Pancreas (tissue), 10 donors: ENCODE results near the gene SFXN4. TPM values are rescaled to one million over a fixed set of nuclear protein-coding genes. Genes with fewer than 3 reads are reported as not detected.
"Not testable (repeated sequence)": the region's sequence is repeated elsewhere in the genome, so short reads cannot be mapped to it uniquely, and the experiment has no call there.

Experiments
- ATAC-seq, 4 donors: fragments of 200-7000 bp; cut with Tn5 transposase; one replicate each; pipeline versions ENCODE4 v1.8.0 to v1.9.1; 2020; ENCODE audit warnings: mild to moderate bottlenecking in 4 of 4, moderate library complexity in 4 of 4
- DNase-seq, 6 donors: peaks; one replicate each; pipeline ENCODE4 v3.0.0-alpha.2; 2020
- FAIRE-seq: peaks from 2 replicates; lab custom pipeline; 2012; peaks lifted over from hg19 to GRCh38; lab: Jason Lieb, UNC
- H3K27ac ChIP-seq, 4 donors: fragments of 200-600 bp; sonication (generic); 1 replicate in 3 of 4; 2 replicates in 1 of 4; pipeline versions ENCODE4 v1.5.0 to v1.8.0; 2020
- H3K27me3 ChIP-seq, 4 donors: fragments of 200-600 bp; one replicate each; pipeline ENCODE4 v1.8.0; 2021
- H3K36me3 ChIP-seq, 3 donors: fragments of 200-600 bp; sonication (generic) in 1 of 3; one replicate each; pipeline versions ENCODE4 v1.5.0 to v1.8.0; 2020 to 2021
- H3K4me1 ChIP-seq, 3 donors: fragments of 200-600 bp; one replicate each; pipeline ENCODE4 v1.8.0; 2021
- H3K4me3 ChIP-seq, 4 donors: fragments of 200-600 bp; sonication (generic) in 2 of 4; one replicate each; pipeline versions ENCODE4 v1.5.0 to v1.8.0; 2020 to 2021
- H3K9me3 ChIP-seq, 4 donors: fragments of 200-600 bp; one replicate each; pipeline ENCODE4 v1.8.0; 2021
- WGBS, 2 donors: extraction: QIAGEN DNeasy Blood & Tissue Kit; methylation state at CpG; one replicate each; pipeline ENCODE4 v1.1.7; 2013; 5-methylcytosine and 5-hydroxymethylcytosine counted together
- intact Hi-C, 3 donors: fragments of 100-400 bp; cut with DNase I; formaldehyde crosslinking; loops; one replicate each; pipeline versions ENCODE4 v1.11.1 to v1.14.2; 2022
- polyA plus RNA-seq, 2 donors: library from polyadenylated mRNA; stranded (reverse); fragments of 200-250 nt; gene quantifications; one replicate each; pipeline ENCODE4 v1.2.3, GENCODE V29; 2013
- total RNA-seq, 6 donors: library from RNA; stranded (reverse); fragmentation: NEBNext Ultra II Directional in 4 of 6; extraction: Animal tissue kit (Norgen Biotek cat#: 25700) in 4 of 6; gene quantifications; one replicate each; pipeline versions ENCODE4 v1.2.1 to v1.2.4, GENCODE V29; 2021 to 2023
- TF ChIP-seq, protein P1 (sequence below), 4 donors: fragments of 200-600 bp; sonication (generic) in 3 of 4; IDR thresholded peaks; one replicate each; pipeline versions ENCODE4 v1.5.0 to v1.8.0; 2021; ENCODE audit warnings: antibody characterized with exemption in 4 of 4
- donor health status: healthy with polysubstance abuse.
- donor health status: DM: no; HTN: no; CAD: no; lungs with moderate emphysema.
- donor health status: DM: no; HTN: no; CAD: no.
- donor health status: control.
- donor health status: control.
- donor health status: Bipolar disorder and iron deficiency.
- donor health status: DM: yes; HTN: yes; CAD: no.
- donor health status: DM: no; HTN: no; CAD: no.
- donor health status: DM: no; HTN: no; CAD: no.
- donor health status: DM: yes; HTN: yes; CAD: no.

The SFXN4 gene
- total and polyA plus RNA-seq, 8 donors: 16.1 to 58.6 (median 22.5) TPM

DNA sequence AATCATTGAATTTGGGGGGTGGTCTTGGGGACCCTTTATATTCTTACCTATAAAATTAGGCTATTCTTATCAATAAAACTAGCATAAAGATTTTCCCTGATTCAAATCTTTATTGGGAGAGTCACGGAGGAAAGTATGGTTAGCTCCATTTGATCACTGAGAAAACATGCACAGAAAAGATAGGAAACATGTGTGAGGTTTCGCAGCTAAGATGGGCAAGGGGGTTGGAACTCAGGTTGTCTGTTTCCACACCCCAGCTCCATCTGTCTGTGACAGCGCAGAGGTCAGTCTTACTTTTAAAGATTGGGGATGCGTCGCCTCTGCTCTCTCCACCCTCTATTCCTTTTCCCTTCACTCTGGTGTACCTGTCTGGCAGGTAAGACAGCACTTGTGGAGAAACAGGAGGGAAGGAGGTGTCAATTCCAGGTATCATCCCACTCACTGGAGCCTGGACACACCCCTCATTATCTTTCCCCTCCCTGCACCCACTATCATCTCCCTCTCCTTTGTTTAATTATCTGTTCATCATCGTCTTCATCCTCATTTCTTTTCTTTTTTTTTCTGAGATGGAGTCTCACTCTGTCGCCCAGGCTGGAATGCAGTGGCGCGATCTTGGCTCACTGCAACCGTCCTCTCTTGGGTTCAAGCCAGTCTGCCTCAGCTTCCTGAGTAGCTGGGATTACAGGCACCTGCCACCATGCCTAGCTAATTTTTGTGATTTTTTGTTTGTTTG, 64.0 kb downstream of the SFXN4 start:
- H3K27me3 ChIP-seq: no peaks in the 10 kb centered on the region
- no peaks in the 10 kb centered on the region for H3K36me3 ChIP-seq
- FAIRE-seq (no peak), DNase-seq (no peak), ATAC-seq (no peak)
- intact Hi-C loops: no loop called here
- peaks cover 0 to 11% (median 0%) of the 10 kb centered on the region in 3 donors for H3K4me1 ChIP-seq
- no peak overlapping the region for H3K4me3 ChIP-seq
- H3K27ac ChIP-seq: peak overlapping the region in 1 of 4 donors; percentile 60
- WGBS, 2 donors: 55 to 59% methylated on average over 10 of the region's 10 CpGs
- H3K9me3 ChIP-seq: no peaks in the 10 kb centered on the region
- TF ChIP-seq, protein P1, sequence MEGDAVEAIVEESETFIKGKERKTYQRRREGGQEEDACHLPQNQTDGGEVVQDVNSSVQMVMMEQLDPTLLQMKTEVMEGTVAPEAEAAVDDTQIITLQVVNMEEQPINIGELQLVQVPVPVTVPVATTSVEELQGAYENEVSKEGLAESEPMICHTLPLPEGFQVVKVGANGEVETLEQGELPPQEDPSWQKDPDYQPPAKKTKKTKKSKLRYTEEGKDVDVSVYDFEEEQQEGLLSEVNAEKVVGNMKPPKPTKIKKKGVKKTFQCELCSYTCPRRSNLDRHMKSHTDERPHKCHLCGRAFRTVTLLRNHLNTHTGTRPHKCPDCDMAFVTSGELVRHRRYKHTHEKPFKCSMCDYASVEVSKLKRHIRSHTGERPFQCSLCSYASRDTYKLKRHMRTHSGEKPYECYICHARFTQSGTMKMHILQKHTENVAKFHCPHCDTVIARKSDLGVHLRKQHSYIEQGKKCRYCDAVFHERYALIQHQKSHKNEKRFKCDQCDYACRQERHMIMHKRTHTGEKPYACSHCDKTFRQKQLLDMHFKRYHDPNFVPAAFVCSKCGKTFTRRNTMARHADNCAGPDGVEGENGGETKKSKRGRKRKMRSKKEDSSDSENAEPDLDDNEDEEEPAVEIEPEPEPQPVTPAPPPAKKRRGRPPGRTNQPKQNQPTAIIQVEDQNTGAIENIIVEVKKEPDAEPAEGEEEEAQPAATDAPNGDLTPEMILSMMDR (IDR thresholded peaks at IDR 0.05): no peak

DNA sequence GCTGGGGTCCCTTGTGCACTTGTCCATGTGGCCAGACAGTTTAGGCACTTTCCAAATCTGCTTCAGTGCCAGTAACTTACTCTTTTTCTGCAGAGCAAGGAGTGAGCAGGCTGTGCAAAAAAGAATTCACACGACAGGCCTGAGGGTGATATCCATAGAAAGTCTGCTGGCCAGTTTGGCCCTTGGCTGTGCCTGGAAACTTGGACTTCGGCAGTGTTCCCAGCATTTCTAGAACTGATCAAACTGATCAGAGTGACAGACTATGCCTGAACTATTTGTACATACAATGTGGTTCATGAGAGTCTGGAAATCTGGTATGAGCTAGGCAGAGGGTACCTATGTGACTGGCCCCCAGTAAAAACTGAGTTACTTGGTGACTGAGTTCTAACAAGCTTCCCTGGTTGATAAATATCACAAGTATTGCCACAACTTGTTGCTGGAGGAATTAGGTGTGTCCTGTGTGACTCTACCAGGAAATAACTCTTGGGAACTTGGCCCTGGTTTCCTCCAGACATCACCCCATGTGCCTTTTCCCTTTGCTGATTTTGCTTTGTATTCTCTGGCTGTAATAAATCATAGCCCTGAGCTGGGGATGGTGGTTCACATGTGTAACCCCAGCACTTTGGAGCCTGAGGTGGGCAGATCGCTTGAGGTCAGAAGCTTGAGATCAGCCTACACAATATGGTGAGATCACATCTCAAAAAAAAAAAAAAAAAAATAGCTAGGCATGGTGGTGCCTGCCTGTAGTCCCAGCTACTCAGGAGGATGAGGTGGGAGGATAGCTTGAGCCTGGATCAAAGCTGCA, 64.9 kb downstream of the SFXN4 start:
- 71 to 72% methylated on average over 3 of the region's 3 CpGs for WGBS, 2 donors
- FAIRE-seq: no peak
- H3K27me3 ChIP-seq: no peaks in the 10 kb centered on the region
- no peaks in the 10 kb centered on the region for H3K36me3 ChIP-seq
- TF ChIP-seq, protein P1 (IDR thresholded peaks at IDR 0.05): no peak
- peak in 1 of 4 donors; percentile 32 for ATAC-seq
- peak overlapping the region in 1 of 4 donors; percentile 60 for H3K27ac ChIP-seq
- intact Hi-C loops: no loop called here
- H3K4me3 ChIP-seq: no peak overlapping the region
- H3K9me3 ChIP-seq: no peaks in the 10 kb centered on the region
- peaks cover 0 to 11% (median 0%) of the 10 kb centered on the region in 3 donors for H3K4me1 ChIP-seq
- DNase-seq: no peak

DNA sequence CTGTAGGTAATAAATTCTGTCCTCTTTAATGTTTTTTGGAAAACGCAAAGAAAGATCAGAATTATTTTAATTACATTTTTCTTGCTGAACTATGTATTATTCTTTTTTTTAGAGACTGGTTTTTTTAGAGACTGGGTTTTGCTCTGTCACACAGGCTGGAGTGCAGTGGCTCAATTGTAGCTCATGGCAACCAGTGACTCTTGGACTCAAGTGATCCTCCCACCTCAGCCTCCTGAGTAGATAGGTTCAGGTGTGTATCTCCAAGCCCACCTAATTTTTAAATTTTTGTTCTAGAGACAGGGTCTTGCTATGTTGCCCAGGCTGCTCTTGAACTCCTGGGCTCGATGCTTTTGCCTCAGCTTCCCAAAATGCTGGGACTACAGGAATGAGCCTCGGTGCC, 66.9 kb downstream of the SFXN4 start:
- H3K27ac ChIP-seq: no peak overlapping the region
- 87 to 88% methylated on average over 3 of the region's 3 CpGs for WGBS, 2 donors
- H3K4me3 ChIP-seq: no peak overlapping the region
- H3K36me3 ChIP-seq: no peaks in the 10 kb centered on the region
- FAIRE-seq (no peak), DNase-seq (no peak), ATAC-seq (no peak)
- no peaks in the 10 kb centered on the region for H3K27me3 ChIP-seq
- intact Hi-C loops: no loop called here
- H3K9me3 ChIP-seq: no peaks in the 10 kb centered on the region
- peaks cover 0 to 4% (median 0%) of the 10 kb centered on the region in 3 donors for H3K4me1 ChIP-seq
- TF ChIP-seq, protein P1 (IDR thresholded peaks at IDR 0.05): no peak

DNA sequence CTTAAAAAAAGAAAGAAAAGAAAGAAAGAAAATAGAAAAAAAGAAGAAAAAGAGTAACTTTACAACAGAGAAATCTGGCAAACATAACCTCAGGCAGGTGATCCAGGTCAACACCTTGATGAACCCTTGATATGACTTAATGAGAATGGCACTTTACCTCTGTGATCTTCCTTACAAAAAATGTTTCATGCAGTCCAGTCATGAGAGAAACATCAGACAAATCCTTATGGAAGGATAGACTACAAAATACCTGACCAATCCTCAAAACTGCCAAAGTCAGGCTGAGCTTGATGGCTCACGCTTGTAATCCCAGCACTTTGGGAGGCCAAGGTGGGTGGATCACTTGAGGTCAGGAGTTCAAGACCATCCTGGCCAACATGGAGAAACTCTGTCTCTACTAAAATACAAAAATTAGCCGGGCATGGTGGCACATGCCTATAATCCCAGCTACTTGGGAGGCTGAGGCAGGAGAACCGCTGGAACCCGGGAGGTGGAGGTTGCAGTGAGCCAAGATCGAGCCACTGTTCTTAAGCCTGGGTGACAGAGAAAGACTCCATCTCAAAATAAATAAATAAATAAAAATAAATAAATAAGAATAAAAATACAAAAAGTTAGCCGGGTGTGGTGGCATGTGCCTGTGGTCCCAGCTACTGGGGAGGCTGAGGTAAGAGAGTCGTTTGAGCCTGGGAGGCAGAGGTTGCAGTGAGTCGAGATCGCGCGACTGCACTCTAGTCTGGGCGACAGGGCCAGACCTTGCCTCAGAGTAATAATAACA, 68.7 kb downstream of the SFXN4 start:
- H3K27ac ChIP-seq, FAIRE-seq, H3K9me3 ChIP-seq, H3K4me3 ChIP-seq, intact Hi-C loops, ATAC-seq, H3K27me3 ChIP-seq, H3K4me1 ChIP-seq, H3K36me3 ChIP-seq, DNase-seq: not testable (repeated sequence)
- 92 to 98% methylated on average over 12 of the region's 12 CpGs for WGBS, 2 donors

DNA sequence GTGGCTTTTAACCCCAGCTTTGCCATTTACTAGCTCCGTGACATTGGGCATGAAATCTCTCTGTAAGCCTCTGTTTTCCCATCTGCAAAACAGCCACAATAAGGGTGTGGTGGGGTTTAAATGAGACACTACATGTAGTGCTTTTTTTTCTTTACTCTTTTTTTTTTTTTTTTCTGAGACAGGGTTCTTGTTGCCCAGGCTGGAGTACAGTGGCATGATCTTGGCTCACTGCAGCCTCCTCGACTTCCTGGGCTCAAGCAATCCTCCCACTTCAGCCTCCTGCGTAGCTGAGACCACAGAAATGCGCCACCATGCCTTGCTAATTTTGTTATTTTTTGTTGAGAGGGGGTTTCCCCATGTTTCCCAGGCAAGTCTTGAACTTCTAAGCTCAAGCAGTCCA, 69.9 kb downstream of the SFXN4 start:
- 72 to 83% methylated on average over 4 of the region's 4 CpGs for WGBS, 2 donors
- no peaks in the 10 kb centered on the region for H3K27me3 ChIP-seq
- H3K27ac ChIP-seq: no peak overlapping the region
- peaks cover 0 to 4% (median 0%) of the 10 kb centered on the region in 3 donors for H3K4me1 ChIP-seq
- H3K9me3 ChIP-seq: no peaks in the 10 kb centered on the region
- no peak overlapping the region for H3K4me3 ChIP-seq
- FAIRE-seq: no peak
- intact Hi-C loops: no loop called here
- ATAC-seq: no peak
- TF ChIP-seq, protein P1 (IDR thresholded peaks at IDR 0.05): no peak
- H3K36me3 ChIP-seq: no peaks in the 10 kb centered on the region
- DNase-seq: no peak
